ENCODE data around the gene TMC3.

TMC3 gene

GRCh38 chr15:81322676-81323253, 51.2 kb downstream of the TMC3 start:
- DNase-seq (ENCODE audit: low read depth in 2 of 2) = no peak

GRCh38 chr15:81321667-81322066, 52.3 kb downstream of the TMC3 start:
- DNase-seq (ENCODE audit: low read depth in 2 of 2) = no peak

- no peak for DNase-seq (ENCODE audit: low read depth in 2 of 2)
Measured at GRCh38 chr15:81317642-81318017, 56.4 kb downstream of the TMC3 start.

- DNase-seq (ENCODE audit: low read depth in 2 of 2) = no peak
Measured at GRCh38 chr15:81316267-81316666, 57.7 kb downstream of the TMC3 start.

- no peak for DNase-seq (ENCODE audit: low read depth in 2 of 2)
Measured at GRCh38 chr15:81315452-81316175, 58.4 kb downstream of the TMC3 start.

- DNase-seq (ENCODE audit: low read depth in 2 of 2) = no peak
Measured at GRCh38 chr15:81314378-81314777, 59.6 kb downstream of the TMC3 start.

GRCh38 chr15:81313686-81314085, 60.3 kb downstream of the TMC3 start:
- DNase-seq (ENCODE audit: low read depth in 2 of 2) = no peak

GRCh38 chr15:81312790-81313543, 61.0 kb downstream of the TMC3 start:
- DNase-seq (ENCODE audit: low read depth in 2 of 2) = no peak

- no peak for DNase-seq (ENCODE audit: low read depth in 2 of 2)
Measured at GRCh38 chr15:81311752-81312464, 62.1 kb downstream of the TMC3 start.

GRCh38 chr15:81310480-81310879, 63.5 kb downstream of the TMC3 start:
- DNase-seq (ENCODE audit: low read depth in 2 of 2) = no peak

GRCh38 chr15:81309647-81310450, 64.2 kb downstream of the TMC3 start:
- DNase-seq (ENCODE audit: low read depth in 2 of 2) = no peak

- no peak for DNase-seq (ENCODE audit: low read depth in 2 of 2)
Measured at GRCh38 chr15:81308260-81308659, 65.8 kb downstream of the TMC3 start.

- DNase-seq (ENCODE audit: low read depth in 2 of 2) = no peak
Measured at GRCh38 chr15:81304226-81304625, 69.8 kb downstream of the TMC3 start.

- DNase-seq (ENCODE audit: low read depth in 2 of 2) = no peak
Measured at GRCh38 chr15:81303244-81304225, 70.5 kb downstream of the TMC3 start.

- DNase-seq (ENCODE audit: low read depth in 2 of 2) = no peak
Measured at GRCh38 chr15:81302701-81303109, 71.3 kb downstream of the TMC3 start.

GRCh38 chr15:81301815-81302399, 72.1 kb downstream of the TMC3 start:
- no peak for DNase-seq (ENCODE audit: low read depth in 2 of 2)

- DNase-seq (ENCODE audit: low read depth in 2 of 2) = no peak
Measured at GRCh38 chr15:81301385-81301784, 72.6 kb downstream of the TMC3 start.

- no peak for DNase-seq (ENCODE audit: low read depth in 2 of 2)
Measured at GRCh38 chr15:81299630-81300273, 74.3 kb downstream of the TMC3 start.

GRCh38 chr15:81299156-81299555, 74.9 kb downstream of the TMC3 start:
- DNase-seq (ENCODE audit: low read depth in 2 of 2) = no peak

Data from stimulated activated CD8-positive, alpha-beta memory T cell treated with anti-CD3 and anti-CD28 coated beads, Interleukin-2, amount 100 ng/mL, for 48 hours (primary cell).